ENCODE data around the gene ITPR2.

DNA sequence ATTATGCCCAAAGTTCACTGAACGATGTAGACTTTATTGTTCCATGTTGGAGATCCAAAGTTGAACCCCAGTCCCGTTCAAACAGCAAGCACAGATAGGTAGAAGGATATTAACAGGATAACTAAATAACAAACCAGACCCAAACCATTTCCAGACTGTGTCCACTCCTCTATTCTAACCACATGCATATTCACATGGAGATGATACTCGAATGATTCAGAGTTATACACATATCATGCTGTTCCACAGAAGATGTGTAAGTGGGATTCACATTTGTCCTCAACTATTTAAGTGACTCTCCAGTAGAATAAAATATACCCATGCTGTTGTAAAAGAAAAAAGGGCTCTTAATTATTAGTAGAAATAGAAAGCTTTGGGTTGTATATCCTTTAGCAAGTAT is 185.9 kb downstream of the ITPR2 start:
- no peak for TF ChIP-seq HDAC2 (IDR thresholded peaks at IDR 0.05)
- TF ChIP-seq ESRRA (IDR thresholded peaks at IDR 0.05; ENCODE audit: borderline replicate concordance, low read length) = no peak
- TF ChIP-seq POLR2A (IDR thresholded peaks at IDR 0.05; ENCODE audit: low read length) = no peak
- TF ChIP-seq SMC3 (IDR thresholded peaks at IDR 0.05) = no peak
- TF ChIP-seq CTCF (IDR thresholded peaks at IDR 0.05) = no peak
- TF ChIP-seq CHD4 (IDR thresholded peaks at IDR 0.05; ENCODE audit: borderline replicate concordance) = no peak
- no peak for TF ChIP-seq BHLHE40 (IDR thresholded peaks at IDR 0.05; ENCODE audit: low read depth, low read length)

Data from A549 (cell line).